Testis (tissue), 3 donors: Measurements from ENCODE around the gene CCDC73. TPM values are rescaled to one million over a fixed set of nuclear protein-coding genes. Genes with fewer than 3 reads are reported as not detected.

ENCODE experiments used
- DNase-seq: peaks from one replicate; pipeline ENCODE4 v3.0.0-alpha.2; 2019
- H3K27ac ChIP-seq, 2 donors: fragments of 200-600 bp; sonication (generic); one replicate each; pipeline ENCODE4 v1.5.1; 2019
- H3K27me3 ChIP-seq: fragments of 200-600 bp; sonication (generic); one replicate; pipeline ENCODE4 v1.5.1; 2019
- H3K36me3 ChIP-seq: fragments of 200-600 bp; sonication (generic); one replicate; pipeline ENCODE4 v1.5.1; 2017; ENCODE audit warnings: low read depth; ENCODE audit errors: missing control alignments
- H3K4me1 ChIP-seq: fragments of 200-600 bp; sonication (generic); one replicate; pipeline ENCODE4 v1.5.1; 2019
- H3K4me3 ChIP-seq, 2 donors: fragments of 200-600 bp; sonication (generic); one replicate each; pipeline ENCODE4 v1.5.1; 2017 to 2019
- H3K9me3 ChIP-seq: fragments of 200-600 bp; sonication (generic); one replicate; pipeline ENCODE4 v1.5.1; 2017
- CTCF ChIP-seq, 3 experiments: fragments of 450-650 bp in 2 of 3; fragments of 200-600 bp in 1 of 3; sonication (generic) in 1 of 3; IDR thresholded peaks; one replicate each; pipeline ENCODE4 v1.5.1; 2016 to 2019; ENCODE audit warnings: antibody characterized with exemption in 3 of 3, mild to moderate bottlenecking in 2 of 3, moderate library complexity in 1 of 3
- POLR2A ChIP-seq: fragments of 450-650 bp; IDR thresholded peaks from one replicate; pipeline ENCODE4 v1.6.1; 2017; ENCODE audit warnings: antibody characterized with exemption, mild to moderate bottlenecking, moderate library complexity
- WGBS, 2 donors: methylation state at CpG; one replicate each; pipeline ENCODE4 v1.1.5; 2018; 5-methylcytosine and 5-hydroxymethylcytosine counted together
- intact Hi-C: fragments of 100-400 bp; cut with DNase I; formaldehyde crosslinking; loops from one replicate; pipeline ENCODE4 v1.15.1; 2023; ENCODE audit warnings: low total_unique reads
- polyA plus RNA-seq: library from polyadenylated mRNA; stranded (reverse); fragments of 350-450 nt; fragmentation: Illumina TruSeq; extraction: RNeasy Lipid Tissue Mini Kit (QIAGEN cat#74804); gene quantifications from one replicate; pipeline ENCODE4 v1.2.3, GENCODE V29; 2014; ENCODE audit warnings: low read depth, low replicate concordance; ENCODE audit not compliant: insufficient read depth
- total RNA-seq, 2 donors: library from RNA; depleted of rRNA; stranded (reverse); fragments of >200 nt; gene quantifications; one replicate each; pipeline ENCODE4 v1.2.3, GENCODE V29; 2016

The CCDC73 gene
- total and polyA plus RNA-seq, 3 donors from 2014 or later: 1.0 to 14.3 (median 6.6) TPM

GRCh38 chr11:32569313-32569881, 225.1 kb downstream of the CCDC73 start:
- 68 to 82% methylated on average over 4 of the region's 4 CpGs for WGBS, 2 donors
- H3K9me3 ChIP-seq: no peaks in the 10 kb centered on the region
- no peaks in the 10 kb centered on the region for H3K27me3 ChIP-seq
- H3K4me3 ChIP-seq: no peak overlapping the region
- intact Hi-C loops: no loop called here
- no peak overlapping the region for H3K27ac ChIP-seq
- no peak for TF ChIP-seq CTCF (IDR thresholded peaks at IDR 0.05)
- TF ChIP-seq POLR2A: no peak
- no peak for DNase-seq
- H3K4me1 ChIP-seq: no peaks in the 10 kb centered on the region
- H3K36me3 ChIP-seq: no peaks in the 10 kb centered on the region

- TF ChIP-seq CTCF (IDR thresholded peaks at IDR 0.05) (no peak), POLR2A (no peak)
- H3K9me3 ChIP-seq: no peaks in the 10 kb centered on the region
- H3K36me3 ChIP-seq: no peaks in the 10 kb centered on the region
- DNase-seq: no peak
- no peaks in the 10 kb centered on the region for H3K4me1 ChIP-seq
- no peak overlapping the region for H3K27ac ChIP-seq
- no peaks in the 10 kb centered on the region for H3K27me3 ChIP-seq
- intact Hi-C loops: no loop called here
- WGBS, 2 donors: 88 to 96% methylated on average over 1 of the region's 1 CpG
- H3K4me3 ChIP-seq: no peak overlapping the region
Observed at GRCh38 chr11:32567154-32567553, 227.3 kb downstream of the CCDC73 start.

GRCh38 chr11:32566517-32566916, 227.9 kb downstream of the CCDC73 start:
- no peaks in the 10 kb centered on the region for H3K9me3 ChIP-seq
- intact Hi-C loops: no loop called here
- no peaks in the 10 kb centered on the region for H3K4me1 ChIP-seq
- no peak overlapping the region for H3K27ac ChIP-seq
- H3K4me3 ChIP-seq: no peak overlapping the region
- TF ChIP-seq POLR2A (no peak), CTCF (IDR thresholded peaks at IDR 0.05) (no peak)
- no peaks in the 10 kb centered on the region for H3K36me3 ChIP-seq
- WGBS, 2 donors: 86 to 92% methylated on average over 2 of the region's 2 CpGs
- H3K27me3 ChIP-seq: no peaks in the 10 kb centered on the region
- no peak for DNase-seq

- DNase-seq: no peak
- no peak for TF ChIP-seq POLR2A
- no peak for TF ChIP-seq CTCF (IDR thresholded peaks at IDR 0.05)
- no peaks in the 10 kb centered on the region for H3K4me1 ChIP-seq
- no peak overlapping the region for H3K4me3 ChIP-seq
- 49 to 64% methylated on average over 3 of the region's 3 CpGs for WGBS, 2 donors
- no peak overlapping the region for H3K27ac ChIP-seq
- H3K27me3 ChIP-seq: no peaks in the 10 kb centered on the region
- no peaks in the 10 kb centered on the region for H3K36me3 ChIP-seq
- intact Hi-C loops: no loop called here
- no peaks in the 10 kb centered on the region for H3K9me3 ChIP-seq
Observed at GRCh38 chr11:32563600-32563959, 230.9 kb downstream of the CCDC73 start.

- 58 to 59% methylated on average over 10 of the region's 10 CpGs for WGBS, 2 donors
- Histone ChIP-seq H3K9me3 (no peaks in the 10 kb centered on the region), H3K27ac (no peak overlapping the region), H3K27me3 (no peaks in the 10 kb centered on the region), H3K4me3 (no peak overlapping the region), H3K36me3 (no peaks in the 10 kb centered on the region), H3K4me1 (no peaks in the 10 kb centered on the region)
- no peak for TF ChIP-seq CTCF (IDR thresholded peaks at IDR 0.05)
- no peak for TF ChIP-seq POLR2A
- intact Hi-C loops: no loop called here
- no peak for DNase-seq
Observed at GRCh38 chr11:32562839-32563599, 231.4 kb downstream of the CCDC73 start.
